WTC11 (cell line): ENCODE data around the gene ZSCAN5C. TPM values are rescaled to one million over a fixed set of nuclear protein-coding genes. Genes with fewer than 3 reads are reported as not detected.
A peak's percentile ranks its signal among the peaks of the same experiment; 100 is the strongest.

Experiments
- ATAC-seq: fragments of 200-7000 bp; cut with Tn5 transposase; 2 replicates; pipeline ENCODE4 v1.10.0; 2021; ENCODE audit warnings: mild to moderate bottlenecking, moderate library complexity
- CTCF ChIA-PET: fragments of 300-600 bp; sonication (Branson Sonifier 250); formaldehyde crosslinking; loops from one replicate; lab custom pipeline; 2021; ENCODE audit warnings: antibody characterized with exemption; lab: Charles Lee
- POLR2A ChIA-PET: fragments of 350-600 bp; sonication (Branson Sonifier 250); formaldehyde crosslinking; loops from one replicate; lab custom pipeline; 2021; ENCODE audit warnings: antibody characterized with exemption; lab: Charles Lee
- DNase-seq: peaks from one replicate; pipeline ENCODE4 v3.0.0; 2021; ENCODE audit warnings: low spot score
- H3K27ac Mint-ChIP-seq: 2 replicates; pipeline ENCODE4 v1.8.0; 2021; ENCODE audit warnings: mixed read lengths
- H3K27me3 Mint-ChIP-seq: 2 replicates; pipeline ENCODE4 v1.8.0; 2021; ENCODE audit warnings: low read depth, mild to moderate bottlenecking, moderate library complexity, mixed read lengths
- H3K36me3 Mint-ChIP-seq: 2 replicates; pipeline ENCODE4 v1.8.0; 2021; ENCODE audit warnings: mixed read lengths
- H3K4me1 Mint-ChIP-seq: 2 replicates; pipeline ENCODE4 v1.8.0; 2022; ENCODE audit warnings: mixed read lengths
- H3K4me3 Mint-ChIP-seq: 2 replicates; pipeline ENCODE4 v1.8.0; 2021; ENCODE audit warnings: mild to moderate bottlenecking, moderate library complexity, mixed read lengths
- H3K9me3 Mint-ChIP-seq: 2 replicates; pipeline ENCODE4 v1.8.0; 2021; ENCODE audit warnings: mixed read lengths
- CDX4 ChIP-seq: fragments of 250-450 bp; sonication (Bioruptor Pico); IDR thresholded peaks from 2 replicates; pipeline ENCODE4 v1.9.0; 2021; ENCODE audit warnings: moderate library complexity, mild to moderate bottlenecking, inconsistent platforms, borderline replicate concordance
- CREB1 ChIP-seq: sonication (generic); formaldehyde crosslinking; IDR thresholded peaks from 2 replicates; pipeline ENCODE4 v1.8.0; 2023; ENCODE audit warnings: mild to moderate bottlenecking, missing genetic modification reagents
- E2F1 ChIP-seq: sonication (generic); formaldehyde crosslinking; IDR thresholded peaks from 2 replicates; pipeline ENCODE4 v1.8.0; 2022; ENCODE audit warnings: mild to moderate bottlenecking, missing genetic modification reagents
- E2F4 ChIP-seq: sonication (generic); formaldehyde crosslinking; IDR thresholded peaks from 2 replicates; pipeline ENCODE4 v1.8.1; 2022; ENCODE audit warnings: low read depth, mild to moderate bottlenecking, moderate library complexity, missing genetic modification reagents, borderline replicate concordance
- ESRRA ChIP-seq: sonication (generic); formaldehyde crosslinking; IDR thresholded peaks from 2 replicates; pipeline ENCODE4 v1.8.1; 2022; ENCODE audit warnings: mild to moderate bottlenecking, missing genetic modification reagents, borderline replicate concordance
- ETV6 ChIP-seq: sonication (generic); formaldehyde crosslinking; IDR thresholded peaks from 2 replicates; pipeline ENCODE4 v1.8.1; 2022; ENCODE audit warnings: mild to moderate bottlenecking, missing genetic modification reagents
- GTF2I ChIP-seq: fragments of 250-450 bp; sonication (Bioruptor Pico); conservative IDR thresholded peaks from 2 replicates; pipeline ENCODE4 v1.4.0; 2021; ENCODE audit warnings: mild to moderate bottlenecking
- NFATC4 ChIP-seq: fragments of 250-450 bp; sonication (Bioruptor Pico); IDR thresholded peaks from 2 replicates; pipeline ENCODE4 v1.9.0; 2021; ENCODE audit warnings: mild to moderate bottlenecking
- RELA ChIP-seq: sonication (generic); formaldehyde crosslinking; IDR thresholded peaks from 2 replicates; pipeline ENCODE4 v1.8.1; 2022; ENCODE audit warnings: missing genetic modification reagents, mild to moderate bottlenecking, borderline replicate concordance
- SMAD3 ChIP-seq: sonication (generic); formaldehyde crosslinking; IDR thresholded peaks from 2 replicates; pipeline ENCODE4 v1.8.0; 2022; ENCODE audit warnings: missing genetic modification reagents, mild to moderate bottlenecking, borderline replicate concordance
- STAT6 ChIP-seq: sonication (generic); formaldehyde crosslinking; conservative IDR thresholded peaks from 2 replicates; pipeline ENCODE4 v1.8.1; 2023; ENCODE audit warnings: mild to moderate bottlenecking, low read depth, missing genetic modification reagents, moderate library complexity
- ZNF138 ChIP-seq: sonication (generic); formaldehyde crosslinking; conservative IDR thresholded peaks from 2 replicates; pipeline ENCODE4 v1.8.1; 2022; ENCODE audit warnings: mild to moderate bottlenecking, moderate library complexity, missing genetic modification reagents
- total RNA-seq: library from RNA; stranded (reverse); gene quantifications from 3 replicates; pipeline ENCODE4 v1.2.3, GENCODE V29; 2021
- TF ChIP-seq, protein P1 (sequence below): sonication (generic); formaldehyde crosslinking; IDR thresholded peaks from 2 replicates; pipeline ENCODE4 v1.8.1; 2023; ENCODE audit warnings: mild to moderate bottlenecking, missing genetic modification reagents
- TF ChIP-seq, protein P2 (sequence below): sonication (generic); formaldehyde crosslinking; IDR thresholded peaks from 2 replicates; pipeline ENCODE4 v1.8.1; 2022; ENCODE audit warnings: low read depth, missing genetic modification reagents, borderline replicate concordance
- TF ChIP-seq, protein P3 (sequence below): sonication (generic); formaldehyde crosslinking; IDR thresholded peaks from 2 replicates; pipeline ENCODE4 v1.8.1; 2023; ENCODE audit warnings: mild to moderate bottlenecking, missing genetic modification reagents
- TF ChIP-seq, protein P4 (sequence below): fragments of 200-600 bp; IDR thresholded peaks from 2 replicates; pipeline ENCODE4 v1.8.0; 2022; ENCODE audit warnings: antibody characterized with exemption

The ZSCAN5C gene
- total RNA-seq, 1 experiment from 2014 or later = not detected

DNA sequence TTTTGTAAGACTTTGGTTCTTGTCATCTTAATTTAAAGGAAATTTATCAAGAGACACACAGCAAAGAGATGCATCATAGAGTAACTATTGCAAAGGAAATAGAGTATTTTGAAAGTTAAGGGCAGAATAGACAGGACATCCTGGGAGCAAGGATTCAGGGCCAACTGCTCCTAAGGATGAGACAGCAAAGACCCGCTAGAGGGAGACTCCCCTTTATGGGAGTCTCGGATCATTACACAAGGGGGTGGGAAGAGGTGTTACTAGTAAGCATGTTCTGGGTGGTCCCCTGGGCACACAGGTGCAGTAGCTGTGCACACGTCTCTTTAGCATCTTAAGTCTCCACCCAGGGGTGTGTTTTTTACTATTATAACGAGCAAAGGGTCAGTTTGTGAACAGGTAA is 9.6 kb downstream of the ZSCAN5C start:
- Mint-ChIP-seq H3K9me3 (no peaks in the 10 kb centered on the region; the same call in 1 of the 2 replicates), H3K36me3 (no peaks in the 10 kb centered on the region), H3K27me3 (peaks cover 8% of the 10 kb centered on the region), H3K4me1 (peaks cover 6% of the 10 kb centered on the region), H3K27ac (no peak overlapping the region), H3K4me3 (no peak overlapping the region)
- CTCF ChIA-PET = interaction anchor here (1.5 to 2.6 kb wide), 2 partner anchors 57 to 98 kb away, joined by 3 to 8 read pairs; no protein-coding TSS in a partner anchor
- POLR2A ChIA-PET = no interaction called here
- ATAC-seq = no peak
- DNase-seq = no peak
- no peak for TF ChIP-seq STAT6 (CRISPR knock-in tag)
- no peak for TF ChIP-seq CREB1 (CRISPR knock-in tag)
- no peak for TF ChIP-seq E2F1
- TF ChIP-seq, protein P1, sequence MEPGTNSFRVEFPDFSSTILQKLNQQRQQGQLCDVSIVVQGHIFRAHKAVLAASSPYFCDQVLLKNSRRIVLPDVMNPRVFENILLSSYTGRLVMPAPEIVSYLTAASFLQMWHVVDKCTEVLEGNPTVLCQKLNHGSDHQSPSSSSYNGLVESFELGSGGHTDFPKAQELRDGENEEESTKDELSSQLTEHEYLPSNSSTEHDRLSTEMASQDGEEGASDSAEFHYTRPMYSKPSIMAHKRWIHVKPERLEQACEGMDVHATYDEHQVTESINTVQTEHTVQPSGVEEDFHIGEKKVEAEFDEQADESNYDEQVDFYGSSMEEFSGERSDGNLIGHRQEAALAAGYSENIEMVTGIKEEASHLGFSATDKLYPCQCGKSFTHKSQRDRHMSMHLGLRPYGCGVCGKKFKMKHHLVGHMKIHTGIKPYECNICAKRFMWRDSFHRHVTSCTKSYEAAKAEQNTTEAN = no peak
- TF ChIP-seq ETV6 (CRISPR knock-in tag) = no peak
- TF ChIP-seq, protein P2, sequence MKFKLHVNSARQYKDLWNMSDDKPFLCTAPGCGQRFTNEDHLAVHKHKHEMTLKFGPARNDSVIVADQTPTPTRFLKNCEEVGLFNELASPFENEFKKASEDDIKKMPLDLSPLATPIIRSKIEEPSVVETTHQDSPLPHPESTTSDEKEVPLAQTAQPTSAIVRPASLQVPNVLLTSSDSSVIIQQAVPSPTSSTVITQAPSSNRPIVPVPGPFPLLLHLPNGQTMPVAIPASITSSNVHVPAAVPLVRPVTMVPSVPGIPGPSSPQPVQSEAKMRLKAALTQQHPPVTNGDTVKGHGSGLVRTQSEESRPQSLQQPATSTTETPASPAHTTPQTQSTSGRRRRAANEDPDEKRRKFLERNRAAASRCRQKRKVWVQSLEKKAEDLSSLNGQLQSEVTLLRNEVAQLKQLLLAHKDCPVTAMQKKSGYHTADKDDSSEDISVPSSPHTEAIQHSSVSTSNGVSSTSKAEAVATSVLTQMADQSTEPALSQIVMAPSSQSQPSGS (CRISPR knock-in tag) = no peak

DNA sequence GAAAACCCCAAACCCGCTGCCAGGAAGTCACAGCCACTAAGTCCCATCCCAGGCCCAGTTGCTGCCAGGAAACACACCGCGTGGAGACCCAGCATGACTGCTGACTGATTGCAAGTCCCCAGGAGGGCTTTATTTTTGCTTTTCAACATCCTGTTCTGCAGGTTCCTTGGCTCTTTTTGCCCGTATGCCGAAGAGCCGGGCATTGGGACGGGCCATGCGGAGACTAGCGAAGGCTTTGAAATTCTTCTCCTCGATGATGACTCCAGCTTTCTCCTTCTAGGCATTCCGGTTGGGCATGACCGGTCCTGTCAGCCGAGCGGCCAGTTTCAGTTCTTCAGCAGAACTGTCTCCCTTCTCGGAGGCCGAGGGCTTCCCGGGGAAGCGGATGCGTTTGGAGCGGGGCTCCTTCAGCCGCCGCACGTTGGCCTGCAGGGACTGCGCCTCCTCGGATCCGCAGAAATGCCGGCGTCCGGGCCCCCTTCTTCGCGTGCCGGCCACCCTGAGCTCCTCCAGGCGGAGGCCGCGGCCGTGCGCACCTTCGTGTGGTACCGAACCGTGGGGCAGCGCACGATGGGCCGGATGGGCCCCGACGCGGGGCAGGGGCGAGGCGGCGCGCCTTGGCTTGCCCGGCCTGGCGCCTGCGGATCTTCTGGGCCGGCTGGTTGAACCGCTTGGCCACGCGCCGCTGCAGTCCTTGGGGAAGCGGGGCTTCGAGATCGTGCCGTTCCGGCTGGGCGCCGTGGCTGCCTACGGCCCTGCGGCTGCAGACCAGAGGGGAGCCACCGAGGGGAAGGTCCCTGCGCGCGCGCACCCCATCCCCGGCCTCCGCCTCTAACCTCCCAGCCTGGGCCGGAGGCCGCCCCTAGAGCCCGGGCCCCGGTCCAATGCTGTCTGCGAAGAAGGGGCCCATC is 15.2 kb downstream of the ZSCAN5C start:
- no peaks in the 10 kb centered on the region for H3K9me3 Mint-ChIP-seq
- ChIA-PET CTCF (interaction anchor here (0.8 to 2.4 kb wide), 9 partner anchors 11 to 151 kb away, joined by 3 to 13 read pairs (median 4); no protein-coding TSS in a partner anchor), POLR2A (no interaction called here)
- H3K4me1 Mint-ChIP-seq = peaks cover 15% of the 10 kb centered on the region
- H3K27ac Mint-ChIP-seq = 0 out of 2 replicates have a peak overlapping the region, but pooled peaks have one; percentile 63
- no peaks in the 10 kb centered on the region for H3K36me3 Mint-ChIP-seq
- H3K4me3 Mint-ChIP-seq = peak overlapping the region; percentile 57
- peaks cover 15% of the 10 kb centered on the region for H3K27me3 Mint-ChIP-seq
- DNase-seq = peak; percentile 72
- ATAC-seq = peak; percentile 77
- TF ChIP-seq SMAD3 = no peak
- TF ChIP-seq, protein P2 (CRISPR knock-in tag) = no peak
- no peak for TF ChIP-seq NFATC4 (CRISPR knock-in tag)
- TF ChIP-seq ZNF138 (CRISPR knock-in tag) = no peak
- TF ChIP-seq, protein P3, sequence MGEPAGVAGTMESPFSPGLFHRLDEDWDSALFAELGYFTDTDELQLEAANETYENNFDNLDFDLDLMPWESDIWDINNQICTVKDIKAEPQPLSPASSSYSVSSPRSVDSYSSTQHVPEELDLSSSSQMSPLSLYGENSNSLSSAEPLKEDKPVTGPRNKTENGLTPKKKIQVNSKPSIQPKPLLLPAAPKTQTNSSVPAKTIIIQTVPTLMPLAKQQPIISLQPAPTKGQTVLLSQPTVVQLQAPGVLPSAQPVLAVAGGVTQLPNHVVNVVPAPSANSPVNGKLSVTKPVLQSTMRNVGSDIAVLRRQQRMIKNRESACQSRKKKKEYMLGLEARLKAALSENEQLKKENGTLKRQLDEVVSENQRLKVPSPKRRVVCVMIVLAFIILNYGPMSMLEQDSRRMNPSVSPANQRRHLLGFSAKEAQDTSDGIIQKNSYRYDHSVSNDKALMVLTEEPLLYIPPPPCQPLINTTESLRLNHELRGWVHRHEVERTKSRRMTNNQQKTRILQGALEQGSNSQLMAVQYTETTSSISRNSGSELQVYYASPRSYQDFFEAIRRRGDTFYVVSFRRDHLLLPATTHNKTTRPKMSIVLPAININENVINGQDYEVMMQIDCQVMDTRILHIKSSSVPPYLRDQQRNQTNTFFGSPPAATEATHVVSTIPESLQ = no peak
- no peak for TF ChIP-seq GTF2I
- TF ChIP-seq, protein P4, sequence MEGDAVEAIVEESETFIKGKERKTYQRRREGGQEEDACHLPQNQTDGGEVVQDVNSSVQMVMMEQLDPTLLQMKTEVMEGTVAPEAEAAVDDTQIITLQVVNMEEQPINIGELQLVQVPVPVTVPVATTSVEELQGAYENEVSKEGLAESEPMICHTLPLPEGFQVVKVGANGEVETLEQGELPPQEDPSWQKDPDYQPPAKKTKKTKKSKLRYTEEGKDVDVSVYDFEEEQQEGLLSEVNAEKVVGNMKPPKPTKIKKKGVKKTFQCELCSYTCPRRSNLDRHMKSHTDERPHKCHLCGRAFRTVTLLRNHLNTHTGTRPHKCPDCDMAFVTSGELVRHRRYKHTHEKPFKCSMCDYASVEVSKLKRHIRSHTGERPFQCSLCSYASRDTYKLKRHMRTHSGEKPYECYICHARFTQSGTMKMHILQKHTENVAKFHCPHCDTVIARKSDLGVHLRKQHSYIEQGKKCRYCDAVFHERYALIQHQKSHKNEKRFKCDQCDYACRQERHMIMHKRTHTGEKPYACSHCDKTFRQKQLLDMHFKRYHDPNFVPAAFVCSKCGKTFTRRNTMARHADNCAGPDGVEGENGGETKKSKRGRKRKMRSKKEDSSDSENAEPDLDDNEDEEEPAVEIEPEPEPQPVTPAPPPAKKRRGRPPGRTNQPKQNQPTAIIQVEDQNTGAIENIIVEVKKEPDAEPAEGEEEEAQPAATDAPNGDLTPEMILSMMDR = no peak
- no peak for TF ChIP-seq ESRRA (CRISPR knock-in tag)
- peak; percentile 22; the same call in 1 of the 2 replicates for TF ChIP-seq RELA (CRISPR knock-in tag)
- TF ChIP-seq CDX4 (CRISPR knock-in tag) = no peak
- TF ChIP-seq E2F4 (CRISPR knock-in tag) = peak; percentile 73; the same call in 1 of the 2 replicates
